Nephron (organoid): ENCODE results near the gene RNF144B.
A peak's percentile ranks its signal among the peaks of the same experiment; 100 is the strongest.

Experiments used
- H3K27ac Mint-ChIP-seq, 3 experiments: 2 replicates each; pipeline ENCODE4 v1.8.0; 2020; ENCODE audit warnings: mixed read lengths in 3 of 3, mild to moderate bottlenecking in 2 of 3, moderate library complexity in 1 of 3
- H3K27me3 Mint-ChIP-seq: 2 replicates; pipeline ENCODE4 v1.8.0; 2021; ENCODE audit warnings: low read depth, mild to moderate bottlenecking, moderate library complexity, mixed read lengths
- H3K36me3 Mint-ChIP-seq: 2 replicates; pipeline ENCODE4 v1.8.0; 2020; ENCODE audit warnings: low read depth, mixed read lengths
- H3K4me1 Mint-ChIP-seq: 2 replicates; pipeline ENCODE4 v1.8.0; 2020; ENCODE audit warnings: mixed read lengths
- H3K4me3 Mint-ChIP-seq, 3 experiments: 2 replicates each; pipeline ENCODE4 v1.8.0; 2020; ENCODE audit warnings: mild to moderate bottlenecking in 3 of 3, mixed read lengths in 3 of 3, moderate library complexity in 2 of 3
- H3K9me3 Mint-ChIP-seq: 2 replicates; pipeline ENCODE4 v1.8.0; 2020; ENCODE audit warnings: mixed read lengths
- CTCF ChIP-seq, 3 experiments: fragments of 200-600 bp; sonication (generic); IDR thresholded peaks; one replicate each; pipeline ENCODE4 v1.5.0; 2021; ENCODE audit warnings: antibody characterized with exemption in 3 of 3; ENCODE audit not compliant: unreplicated experiment in 3 of 3

The RNF144B gene

GRCh38 chr6:18413381-18413780 is 26.2 kb downstream of the RNF144B start:
- H3K4me3 Mint-ChIP-seq, result no peak overlapping the region

GRCh38 chr6:18414116-18414515 is 27.0 kb downstream of the RNF144B start:
- no peak for TF ChIP-seq CTCF (IDR thresholded peaks at IDR 0.05; ENCODE audit: unreplicated experiment in 3 of 3)
- Mint-ChIP-seq H3K4me3 (no peak overlapping the region), H3K4me1 (peaks cover 6% of the 10 kb centered on the region), H3K27me3 (no peaks in the 10 kb centered on the region), H3K36me3 (no peaks in the 10 kb centered on the region), H3K27ac (no peak overlapping the region), H3K9me3 (peaks cover 3% of the 10 kb centered on the region)

More at GRCh38 chr6:18413381-18413780, 26.2 kb downstream of the RNF144B start:
- no peak for TF ChIP-seq CTCF (IDR thresholded peaks at IDR 0.05; ENCODE audit: unreplicated experiment in 3 of 3)
- Mint-ChIP-seq H3K36me3 (no peaks in the 10 kb centered on the region), H3K27me3 (no peaks in the 10 kb centered on the region), H3K4me1 (peaks cover 6% of the 10 kb centered on the region), H3K27ac (no peak overlapping the region), H3K9me3 (peaks cover 3% of the 10 kb centered on the region)

- no peak overlapping the region for H3K4me3 Mint-ChIP-seq
Observed at GRCh38 chr6:18415207-18415606, 28.1 kb downstream of the RNF144B start.

GRCh38 chr6:18415671-18416340 is 28.7 kb downstream of the RNF144B start:
- H3K36me3 Mint-ChIP-seq, result no peaks in the 10 kb centered on the region
- H3K9me3 Mint-ChIP-seq, result peaks cover 3% of the 10 kb centered on the region
- H3K4me1 Mint-ChIP-seq, result peaks cover 6% of the 10 kb centered on the region
- no peak for TF ChIP-seq CTCF (IDR thresholded peaks at IDR 0.05; ENCODE audit: unreplicated experiment in 3 of 3)
- no peaks in the 10 kb centered on the region for H3K27me3 Mint-ChIP-seq
- no peak overlapping the region for H3K4me3 Mint-ChIP-seq
- H3K27ac Mint-ChIP-seq, result peak overlapping the region; percentile 10 to 84 (median 26)

More at GRCh38 chr6:18415207-18415606, 28.1 kb downstream of the RNF144B start:
- Mint-ChIP-seq H3K27me3 (no peaks in the 10 kb centered on the region), H3K4me1 (peaks cover 6% of the 10 kb centered on the region), H3K9me3 (peaks cover 3% of the 10 kb centered on the region), H3K36me3 (no peaks in the 10 kb centered on the region), H3K27ac (peak overlapping the region in 2 of 3 experiments; percentile 26 to 84)
- TF ChIP-seq CTCF (IDR thresholded peaks at IDR 0.05; ENCODE audit: unreplicated experiment in 3 of 3), result no peak

- Mint-ChIP-seq H3K27me3 (no peaks in the 10 kb centered on the region), H3K4me3 (no peak overlapping the region), H3K4me1 (peaks cover 6% of the 10 kb centered on the region), H3K9me3 (peaks cover 3% of the 10 kb centered on the region), H3K27ac (peak overlapping the region; percentile 10 to 84 (median 26)), H3K36me3 (no peaks in the 10 kb centered on the region)
- TF ChIP-seq CTCF (IDR thresholded peaks at IDR 0.05; ENCODE audit: unreplicated experiment in 3 of 3), result no peak
Observed at GRCh38 chr6:18416341-18416679, 29.2 kb downstream of the RNF144B start.

GRCh38 chr6:18420328-18420727 is 33.2 kb downstream of the RNF144B start:
- H3K4me3 Mint-ChIP-seq, result no peak overlapping the region
- no peaks in the 10 kb centered on the region for H3K27me3 Mint-ChIP-seq
- H3K9me3 Mint-ChIP-seq, result peaks cover 3% of the 10 kb centered on the region
- no peak overlapping the region for H3K27ac Mint-ChIP-seq
- no peak for TF ChIP-seq CTCF (IDR thresholded peaks at IDR 0.05; ENCODE audit: unreplicated experiment in 3 of 3)
- H3K4me1 Mint-ChIP-seq, result peaks cover 5% of the 10 kb centered on the region
- no peaks in the 10 kb centered on the region for H3K36me3 Mint-ChIP-seq
